HG02678 (cell line): ENCODE measurements around the gene TTBK2.

Source experiments
- ATAC-seq: cut with Tn5 transposase; IDR thresholded peaks from one replicate; pipeline ENCODE4 v1.9.1; 2021; ENCODE audit warnings: mild to moderate bottlenecking, moderate library complexity; ENCODE audit not compliant: unreplicated experiment

Gene TTBK2

DNA sequence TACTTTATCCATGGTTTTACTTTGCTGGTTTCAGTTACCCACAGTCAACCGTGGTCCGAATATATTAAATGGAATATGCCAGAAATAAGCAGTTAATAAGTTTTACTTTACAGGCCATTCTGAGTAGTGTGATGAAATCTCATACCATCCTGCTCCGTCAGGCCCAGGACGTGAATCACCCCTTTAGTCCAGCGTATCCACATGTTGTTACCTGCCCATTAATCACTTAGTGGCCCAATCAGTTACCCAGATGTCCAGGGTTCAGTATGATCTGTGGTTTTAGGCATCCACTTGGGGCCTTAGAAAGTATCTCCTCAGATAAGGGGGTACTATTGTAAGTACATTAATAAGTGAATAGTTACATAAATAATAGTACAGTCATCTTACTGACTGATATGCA, 88.0 kb downstream of the TTBK2 start:
- ATAC-seq = no peak

DNA sequence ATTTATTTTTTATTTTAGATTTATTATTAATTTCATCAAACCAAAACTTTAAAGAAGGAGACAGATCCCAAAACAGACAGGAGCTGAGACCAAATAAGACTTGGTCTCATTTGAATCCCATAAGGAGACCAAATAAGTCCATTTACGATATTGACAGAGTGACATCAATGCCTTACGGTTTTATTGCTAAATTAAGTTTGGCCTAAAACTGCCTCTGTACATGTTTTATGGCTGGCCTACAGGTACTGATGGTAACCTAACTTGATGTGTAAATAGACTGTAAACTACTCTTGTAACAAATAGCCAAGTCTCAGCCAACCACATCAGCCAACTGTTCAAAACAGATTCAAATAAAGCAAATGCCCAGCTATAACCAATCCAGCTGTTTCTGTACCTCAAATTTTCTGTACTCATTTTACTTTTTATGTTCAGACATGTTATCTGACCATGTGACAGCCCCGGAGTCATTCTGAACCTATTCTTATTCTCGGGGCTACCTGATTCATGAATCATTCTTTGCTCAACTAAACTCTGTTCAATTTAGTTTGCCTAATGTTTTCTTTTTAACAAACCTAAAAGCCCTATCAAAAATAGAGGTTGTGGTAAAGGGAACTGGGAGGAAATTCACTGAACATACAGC, 94.2 kb downstream of the TTBK2 start:
- no peak for ATAC-seq

DNA sequence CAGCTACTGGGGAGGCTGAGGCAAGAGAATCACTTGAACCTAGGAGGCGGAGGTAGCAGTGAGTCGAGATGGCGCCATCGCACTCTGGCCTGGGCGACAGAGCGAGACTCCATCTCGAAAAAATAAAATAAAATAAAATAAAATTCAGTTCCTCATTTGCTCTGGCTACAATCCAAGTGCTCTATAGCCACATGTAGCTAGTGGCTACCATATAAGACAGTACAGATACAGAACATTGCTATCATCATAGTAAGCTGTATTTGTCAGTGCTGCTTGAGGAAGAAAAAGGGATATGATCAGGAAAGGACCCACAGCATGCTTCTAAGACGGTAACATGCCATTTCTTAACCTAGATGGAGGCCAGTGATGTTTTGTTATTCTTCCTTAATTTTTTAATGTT, 95.0 kb downstream of the TTBK2 start:
- ATAC-seq = no peak

DNA sequence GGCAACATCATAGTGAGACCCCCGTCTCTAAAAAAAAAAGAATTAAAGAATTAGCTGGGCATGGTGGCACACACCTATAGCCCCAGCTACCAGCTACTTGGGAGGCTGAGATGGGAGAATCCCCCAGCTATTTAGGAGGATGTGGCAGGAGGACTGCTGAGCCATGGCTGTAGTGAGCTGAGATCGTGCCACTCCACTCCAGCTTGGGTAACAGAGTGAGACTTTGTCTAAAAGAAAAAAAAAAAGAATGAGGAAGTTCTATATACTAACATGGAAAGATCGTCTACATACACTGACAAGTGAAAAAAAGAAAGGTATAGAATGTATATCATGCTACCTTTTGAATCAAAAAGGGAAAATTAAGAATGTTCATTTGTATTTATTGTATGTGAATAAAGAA, 99.8 kb downstream of the TTBK2 start:
- ATAC-seq = no peak

DNA sequence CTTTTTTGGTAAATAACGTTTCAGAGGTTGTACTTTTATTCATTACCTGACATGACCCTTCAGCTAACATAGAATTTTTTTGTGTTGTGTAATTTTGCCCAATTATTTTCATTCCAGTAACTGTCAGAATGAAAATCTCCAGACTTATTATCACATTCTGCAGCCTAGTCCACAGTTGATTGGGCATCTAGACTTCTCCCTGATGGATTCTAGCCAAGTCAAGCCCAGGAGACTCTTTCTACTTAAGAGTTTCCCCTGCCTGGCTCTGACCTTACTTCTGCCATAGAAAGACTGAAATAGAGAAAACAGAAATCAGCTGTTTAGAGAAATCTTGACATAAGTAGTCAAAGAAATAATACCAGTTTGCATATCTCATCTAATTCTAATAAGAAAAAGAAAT, 100.8 kb downstream of the TTBK2 start:
- no peak for ATAC-seq

DNA sequence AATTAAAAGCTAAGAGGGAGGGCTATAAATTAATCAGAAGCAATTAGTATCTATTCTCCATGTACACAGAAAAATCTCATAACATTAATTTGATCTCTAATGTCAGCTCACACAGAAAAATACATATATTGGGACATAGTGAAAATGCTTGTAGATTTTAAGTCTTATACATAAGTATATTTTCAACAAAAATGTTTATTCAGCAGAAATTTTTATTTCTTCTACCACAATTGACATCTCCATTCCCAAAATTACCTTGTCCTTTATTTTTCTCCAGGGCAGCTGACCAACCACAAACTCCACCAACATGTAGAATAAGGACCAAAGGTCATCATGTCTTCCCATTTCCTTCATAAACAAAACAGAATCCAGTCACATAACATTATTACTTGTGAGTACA, 109.1 kb downstream of the TTBK2 start:
- no peak for ATAC-seq

DNA sequence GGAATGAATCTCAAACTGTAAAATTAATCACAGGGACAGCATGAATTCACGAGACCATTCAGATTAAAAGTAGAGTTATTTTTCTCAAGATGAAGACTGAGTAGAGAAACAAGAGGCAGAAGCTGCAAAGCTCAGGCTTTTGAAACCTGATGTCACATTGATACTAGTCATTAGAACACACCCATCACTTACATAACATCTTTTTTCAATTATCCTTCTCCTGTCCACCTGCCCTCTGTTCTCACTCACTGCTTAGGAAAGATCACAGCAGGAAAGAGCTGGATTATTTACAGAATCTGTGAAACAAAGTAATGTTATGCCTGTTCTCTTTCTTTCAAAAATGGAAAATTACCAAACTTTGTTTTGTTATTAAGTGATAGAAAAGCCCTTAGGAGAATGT, 111.7 kb downstream of the TTBK2 start:
- no peak for ATAC-seq

GRCh38 chr15:42805266-42805665, 115.3 kb downstream of the TTBK2 start:
- ATAC-seq = no peak

- no peak for ATAC-seq
Observed at GRCh38 chr15:42804739-42805138, 115.8 kb downstream of the TTBK2 start.

DNA sequence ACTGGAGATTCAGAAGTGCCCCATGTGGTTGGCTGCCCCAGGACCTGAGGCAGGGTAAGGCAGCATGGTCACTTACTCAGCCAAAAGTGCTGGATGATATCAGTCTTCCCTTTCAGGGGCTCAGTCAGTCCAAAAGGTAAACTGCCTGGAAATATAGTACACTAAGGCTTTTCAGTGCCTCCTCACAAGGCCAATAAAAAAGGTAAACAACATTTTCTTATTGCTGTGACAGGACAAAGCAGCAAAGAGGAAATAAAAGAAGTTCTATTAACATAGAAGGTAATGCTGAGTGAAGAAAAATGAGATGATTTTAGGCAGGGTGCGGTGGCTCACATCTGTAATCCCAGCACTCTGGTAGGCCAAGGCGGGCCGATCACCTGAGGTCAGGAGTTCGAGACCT, 117.1 kb downstream of the TTBK2 start:
- no peak for ATAC-seq

- no peak for ATAC-seq
Observed at GRCh38 chr15:42802168-42802567, 118.4 kb downstream of the TTBK2 start.

GRCh38 chr15:42800731-42801474, 119.7 kb downstream of the TTBK2 start:
- ATAC-seq = no peak

GRCh38 chr15:42798802-42799201, 121.8 kb downstream of the TTBK2 start:
- ATAC-seq = no peak

- ATAC-seq = no peak
Observed at GRCh38 chr15:42796955-42797782, 123.4 kb downstream of the TTBK2 start.

DNA sequence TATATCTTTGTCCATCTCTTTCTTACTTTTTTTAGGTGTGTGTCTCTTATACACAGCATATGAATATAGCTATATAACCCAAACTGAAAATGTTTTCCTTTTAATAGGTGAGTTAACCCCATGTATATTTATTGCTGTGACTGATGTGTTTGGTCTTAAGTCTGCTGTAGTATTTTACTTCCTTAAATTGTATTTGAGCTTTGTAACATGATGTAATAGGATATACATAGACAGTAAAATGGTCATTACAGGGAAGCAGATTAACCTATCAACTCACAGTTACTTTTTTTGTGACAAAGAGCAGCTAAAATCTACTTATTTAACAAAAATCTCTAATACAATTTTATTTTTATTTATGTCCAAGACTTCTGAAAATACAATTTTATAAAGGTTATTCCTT, 131.9 kb downstream of the TTBK2 start:
- ATAC-seq = no peak

- ATAC-seq = no peak
Observed at GRCh38 chr15:42786978-42787377, 133.6 kb downstream of the TTBK2 start.

GRCh38 chr15:42785569-42785968, 135.0 kb downstream of the TTBK2 start:
- no peak for ATAC-seq

- ATAC-seq = no peak
Observed at GRCh38 chr15:42784705-42785104, 135.9 kb downstream of the TTBK2 start.

GRCh38 chr15:42782716-42783115, 137.9 kb downstream of the TTBK2 start:
- ATAC-seq = no peak

DNA sequence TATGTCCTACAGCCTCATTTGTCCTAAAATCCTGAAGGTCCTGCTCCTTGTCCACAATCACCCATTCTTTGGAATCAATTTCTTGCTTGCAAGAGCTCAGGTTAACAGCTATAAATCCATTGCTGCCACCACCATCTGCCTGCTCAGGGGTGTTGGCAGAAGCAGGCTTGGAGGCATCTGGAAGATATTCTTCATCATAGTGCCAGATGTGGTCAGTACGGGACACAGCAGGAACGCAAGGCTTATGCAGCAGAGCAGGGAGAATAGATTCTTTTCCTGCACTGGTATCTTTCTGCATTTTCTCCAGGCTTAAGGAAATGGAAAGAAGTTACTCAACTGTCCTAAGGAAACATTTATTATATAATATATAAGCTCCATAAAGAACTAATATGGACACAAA, 145.2 kb downstream of the TTBK2 start:
- no peak for ATAC-seq

- ATAC-seq = no peak
Observed at GRCh38 chr15:42772901-42773300, 147.7 kb downstream of the TTBK2 start.

- no peak for ATAC-seq
Observed at GRCh38 chr15:42772144-42772543, 148.4 kb downstream of the TTBK2 start.
